ENCODE data around the gene GNG13.

Gene GNG13

GRCh38 chr16:750485-750884, 50.0 kb downstream of the GNG13 start:
- no peak overlapping the region for H3K27ac ChIP-seq (ENCODE audit: low read depth, low read length)
- H3K79me2 ChIP-seq (ENCODE audit: insufficient read depth, low read length), result no peaks in the 10 kb centered on the region
- no peaks in the 10 kb centered on the region for H3K9me3 ChIP-seq (ENCODE audit: insufficient read depth, low read length)
- no peaks in the 10 kb centered on the region for H3K9me2 ChIP-seq (replicated peaks; ENCODE audit: insufficient read depth, low read length)
- no peaks in the 10 kb centered on the region for H3K36me3 ChIP-seq (ENCODE audit: low read length)
- no peaks in the 10 kb centered on the region for H3K27me3 ChIP-seq (ENCODE audit: low read length)
- H4K20me1 ChIP-seq (ENCODE audit: low read depth, low read length), result no peaks in the 10 kb centered on the region
- no peak overlapping the region for H2AFZ ChIP-seq (ENCODE audit: low read depth, low read length, severe bottlenecking)
- H3K4me3 ChIP-seq (ENCODE audit: insufficient read depth, low read length, poor library complexity, severe bottlenecking), result no peak overlapping the region
- no peak overlapping the region for H3K4me2 ChIP-seq (ENCODE audit: low read depth, low read length, poor library complexity, severe bottlenecking)
- TF ChIP-seq EZH2phosphoT487 (conservative IDR thresholded peaks at IDR 0.05; ENCODE audit: low read length), result no peak
- no peak for TF ChIP-seq CTCF (IDR thresholded peaks at IDR 0.05; ENCODE audit: insufficient read depth, low read length, poor library complexity, severe bottlenecking)
- H3K9ac ChIP-seq (ENCODE audit: low read length), result no peak overlapping the region
- no peaks in the 10 kb centered on the region for H3F3A ChIP-seq (ENCODE audit: insufficient read depth)

GRCh38 chr16:749010-749409, 51.5 kb downstream of the GNG13 start:
- no peak overlapping the region for H2AFZ ChIP-seq (ENCODE audit: low read depth, low read length, severe bottlenecking)
- H3K9me3 ChIP-seq (ENCODE audit: insufficient read depth, low read length), result no peaks in the 10 kb centered on the region
- H3K27ac ChIP-seq (ENCODE audit: low read depth, low read length), result no peak overlapping the region
- no peak overlapping the region for H3K4me2 ChIP-seq (ENCODE audit: low read depth, low read length, poor library complexity, severe bottlenecking)
- no peaks in the 10 kb centered on the region for H3K9me2 ChIP-seq (replicated peaks; ENCODE audit: insufficient read depth, low read length)
- H3K27me3 ChIP-seq (ENCODE audit: low read length), result no peaks in the 10 kb centered on the region
- no peaks in the 10 kb centered on the region for H3F3A ChIP-seq (ENCODE audit: insufficient read depth)
- H3K36me3 ChIP-seq (ENCODE audit: low read length), result no peaks in the 10 kb centered on the region
- no peaks in the 10 kb centered on the region for H3K79me2 ChIP-seq (ENCODE audit: insufficient read depth, low read length)
- TF ChIP-seq EZH2phosphoT487 (conservative IDR thresholded peaks at IDR 0.05; ENCODE audit: low read length) (no peak), CTCF (IDR thresholded peaks at IDR 0.05; ENCODE audit: insufficient read depth, low read length, poor library complexity, severe bottlenecking) (no peak)
- H3K9ac ChIP-seq (ENCODE audit: low read length), result no peak overlapping the region
- H4K20me1 ChIP-seq (ENCODE audit: low read depth, low read length), result no peaks in the 10 kb centered on the region
- H3K4me3 ChIP-seq (ENCODE audit: insufficient read depth, low read length, poor library complexity, severe bottlenecking), result no peak overlapping the region
